ENCODE results near the gene GDE1. TPM values are rescaled to one million over a fixed set of nuclear protein-coding genes. Genes with fewer than 3 reads are reported as not detected.

The GDE1 gene
- total RNA-seq, 1 donor from 2014 or later = 31.2 TPM

- TF ChIP-seq POLR2AphosphoS5 (IDR thresholded peaks at IDR 0.05; ENCODE audit: insufficient read depth in 1 of 2, low read depth in 1 of 2) (no peak), CTCF (IDR thresholded peaks at IDR 0.05) (no peak), POLR2A (IDR thresholded peaks at IDR 0.05) (no peak)
- no peaks in the 10 kb centered on the region for H3K36me3 ChIP-seq
- no peaks in the 10 kb centered on the region for H3K9me3 ChIP-seq
- H3K27me3 ChIP-seq = no peaks in the 10 kb centered on the region
- H3K4me3 ChIP-seq = no peak overlapping the region
- DNase-seq (ENCODE audit: extremely low spot score in 2 of 2) = no peak
- H3K27ac ChIP-seq = no peak overlapping the region
- intact Hi-C loops (cut with DNase I) = no loop called here
- H3K4me1 ChIP-seq = no peaks in the 10 kb centered on the region
Measured at GRCh38 chr16:19488213-19488640, 33.7 kb downstream of the GDE1 start.

- Histone ChIP-seq H3K9me3 (no peaks in the 10 kb centered on the region), H3K4me3 (no peak overlapping the region), H3K36me3 (no peaks in the 10 kb centered on the region), H3K4me1 (no peaks in the 10 kb centered on the region), H3K27ac (no peak overlapping the region), H3K27me3 (no peaks in the 10 kb centered on the region)
- TF ChIP-seq POLR2AphosphoS5 (IDR thresholded peaks at IDR 0.05; ENCODE audit: insufficient read depth in 1 of 2, low read depth in 1 of 2) (no peak), CTCF (IDR thresholded peaks at IDR 0.05) (no peak), POLR2A (IDR thresholded peaks at IDR 0.05) (no peak)
- DNase-seq (ENCODE audit: extremely low spot score in 2 of 2) = no peak
- intact Hi-C loops (cut with DNase I) = no loop called here
Measured at GRCh38 chr16:19486750-19487325, 35.1 kb downstream of the GDE1 start.

DNA sequence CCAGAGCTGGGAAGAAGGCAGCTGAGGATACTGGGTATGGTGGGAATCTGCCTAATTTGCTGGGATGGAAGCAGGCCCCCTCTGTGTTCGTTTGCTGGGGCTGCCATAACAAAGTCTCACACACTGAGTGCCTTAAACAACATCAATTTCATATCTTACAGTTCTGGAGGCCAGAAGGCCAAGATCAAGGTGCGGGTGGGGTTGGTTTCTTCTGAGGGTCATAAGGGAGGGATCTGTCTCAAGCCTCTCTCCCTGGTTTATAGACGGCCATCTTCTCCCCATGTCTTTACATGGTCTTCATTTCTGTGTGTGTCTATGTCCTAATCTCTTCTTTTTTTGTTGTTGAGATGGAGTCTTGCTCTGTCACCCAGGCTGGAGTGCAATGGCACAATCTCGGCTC is 35.8 kb downstream of the GDE1 start:
- no peaks in the 10 kb centered on the region for H3K36me3 ChIP-seq
- DNase-seq (ENCODE audit: extremely low spot score in 2 of 2) = no peak
- TF ChIP-seq POLR2A (IDR thresholded peaks at IDR 0.05) (no peak), POLR2AphosphoS5 (IDR thresholded peaks at IDR 0.05; ENCODE audit: insufficient read depth in 1 of 2, low read depth in 1 of 2) (no peak), CTCF (IDR thresholded peaks at IDR 0.05) (no peak)
- H3K4me3 ChIP-seq = no peak overlapping the region
- no peaks in the 10 kb centered on the region for H3K9me3 ChIP-seq
- H3K4me1 ChIP-seq = no peaks in the 10 kb centered on the region
- no peak overlapping the region for H3K27ac ChIP-seq
- intact Hi-C loops (cut with DNase I) = no loop called here
- H3K27me3 ChIP-seq = no peaks in the 10 kb centered on the region

GRCh38 chr16:19485611-19486010 is 36.3 kb downstream of the GDE1 start:
- no peak for DNase-seq (ENCODE audit: extremely low spot score in 2 of 2)
- no peak for TF ChIP-seq CTCF (IDR thresholded peaks at IDR 0.05)
- TF ChIP-seq POLR2A (IDR thresholded peaks at IDR 0.05) = no peak
- Histone ChIP-seq H3K4me1 (no peaks in the 10 kb centered on the region), H3K36me3 (no peaks in the 10 kb centered on the region), H3K27me3 (no peaks in the 10 kb centered on the region), H3K9me3 (no peaks in the 10 kb centered on the region), H3K27ac (no peak overlapping the region), H3K4me3 (no peak overlapping the region)
- intact Hi-C loops (cut with DNase I) = no loop called here

GRCh38 chr16:19484096-19484495 is 37.8 kb downstream of the GDE1 start:
- H3K27me3 ChIP-seq = no peaks in the 10 kb centered on the region
- H3K9me3 ChIP-seq = no peaks in the 10 kb centered on the region
- no peaks in the 10 kb centered on the region for H3K36me3 ChIP-seq
- TF ChIP-seq POLR2AphosphoS5 (IDR thresholded peaks at IDR 0.05; ENCODE audit: insufficient read depth in 1 of 2, low read depth in 1 of 2) = no peak
- TF ChIP-seq CTCF (IDR thresholded peaks at IDR 0.05) = no peak
- TF ChIP-seq POLR2A (IDR thresholded peaks at IDR 0.05) = no peak
- intact Hi-C loops (cut with DNase I) = no loop called here
- no peaks in the 10 kb centered on the region for H3K4me1 ChIP-seq
- DNase-seq (ENCODE audit: extremely low spot score in 2 of 2) = no peak
- H3K4me3 ChIP-seq = no peak overlapping the region
- H3K27ac ChIP-seq = no peak overlapping the region

Data from vagina (tissue), 2 donors.